Neutrophil (primary cell): ENCODE data around the gene ZSWIM3.
"Not testable (repeated sequence)": the region's sequence is repeated elsewhere in the genome, so short reads cannot be mapped to it uniquely, and the experiment has no call there.

Experiments
- H3K27ac ChIP-seq: fragments of 200-600 bp; sonication (generic); 2 replicates; pipeline ENCODE4 v1.5.1; 2016; ENCODE audit warnings: mild to moderate bottlenecking, moderate library complexity
- H3K27me3 ChIP-seq: fragments of 200-600 bp; sonication (generic); 2 replicates; pipeline ENCODE4 v1.6.0; 2016; ENCODE audit warnings: mild to moderate bottlenecking
- H3K36me3 ChIP-seq: fragments of 200-600 bp; sonication (generic); 2 replicates; pipeline ENCODE4 v1.5.1; 2017
- H3K4me1 ChIP-seq, 2 experiments: fragments of 200-600 bp in 1 of 2; sonication (generic) in 1 of 2; 1 replicate in 1 of 2; 2 replicates in 1 of 2; pipeline versions ENCODE4 v1.5.1 to v1.6.1; 2013 to 2016; ENCODE audit warnings: low read depth in 1 of 2, low read length in 1 of 2, mild to moderate bottlenecking in 1 of 2, moderate library complexity in 1 of 2; ENCODE audit not compliant: control insufficient read depth in 1 of 2, insufficient read depth in 1 of 2
- H3K4me3 ChIP-seq, 2 experiments: fragments of 200-600 bp in 1 of 2; sonication (generic) in 1 of 2; 1 replicate in 1 of 2; 2 replicates in 1 of 2; pipeline ENCODE4 v1.5.1; 2013 to 2016; ENCODE audit warnings: low read depth in 1 of 2, low read length in 1 of 2, mild to moderate bottlenecking in 1 of 2, moderate library complexity in 1 of 2
- H3K9me3 ChIP-seq: fragments of 200-600 bp; sonication (generic); 2 replicates; pipeline ENCODE4 v1.5.1; 2016
- TF ChIP-seq, protein P1 (sequence below): fragments of 200-600 bp; sonication (generic); IDR thresholded peaks from 2 replicates; pipeline ENCODE4 v1.5.1; 2016; ENCODE audit warnings: antibody characterized with exemption

Gene ZSWIM3

DNA sequence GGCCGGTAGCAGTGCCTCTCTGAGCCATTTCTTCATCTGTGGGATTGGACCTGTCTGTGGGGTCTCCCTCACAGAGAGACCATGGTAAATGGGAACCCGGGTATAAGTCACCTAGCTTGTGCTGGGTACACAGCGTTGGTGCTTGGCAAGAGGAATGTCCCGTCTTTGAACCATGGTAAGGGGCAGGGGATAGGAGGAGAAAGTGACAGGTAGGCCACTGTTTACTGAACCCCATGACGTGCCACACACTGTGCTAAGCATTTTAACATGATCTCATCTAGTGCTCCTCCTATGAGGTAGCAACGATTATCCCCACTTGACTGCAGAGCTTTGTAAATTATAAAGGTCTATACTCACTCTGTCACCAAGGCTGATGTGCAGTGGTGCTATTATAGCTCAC, 29.7 kb upstream of the ZSWIM3 start:
- Histone ChIP-seq H3K4me3 (no peak overlapping the region), H3K36me3 (no peaks in the 10 kb centered on the region), H3K4me1 (peaks cover 19 to 30% of the 10 kb centered on the region in 2 experiments), H3K9me3 (no peaks in the 10 kb centered on the region), H3K27me3 (peaks cover 30% of the 10 kb centered on the region), H3K27ac (no peak overlapping the region)
- TF ChIP-seq, protein P1, sequence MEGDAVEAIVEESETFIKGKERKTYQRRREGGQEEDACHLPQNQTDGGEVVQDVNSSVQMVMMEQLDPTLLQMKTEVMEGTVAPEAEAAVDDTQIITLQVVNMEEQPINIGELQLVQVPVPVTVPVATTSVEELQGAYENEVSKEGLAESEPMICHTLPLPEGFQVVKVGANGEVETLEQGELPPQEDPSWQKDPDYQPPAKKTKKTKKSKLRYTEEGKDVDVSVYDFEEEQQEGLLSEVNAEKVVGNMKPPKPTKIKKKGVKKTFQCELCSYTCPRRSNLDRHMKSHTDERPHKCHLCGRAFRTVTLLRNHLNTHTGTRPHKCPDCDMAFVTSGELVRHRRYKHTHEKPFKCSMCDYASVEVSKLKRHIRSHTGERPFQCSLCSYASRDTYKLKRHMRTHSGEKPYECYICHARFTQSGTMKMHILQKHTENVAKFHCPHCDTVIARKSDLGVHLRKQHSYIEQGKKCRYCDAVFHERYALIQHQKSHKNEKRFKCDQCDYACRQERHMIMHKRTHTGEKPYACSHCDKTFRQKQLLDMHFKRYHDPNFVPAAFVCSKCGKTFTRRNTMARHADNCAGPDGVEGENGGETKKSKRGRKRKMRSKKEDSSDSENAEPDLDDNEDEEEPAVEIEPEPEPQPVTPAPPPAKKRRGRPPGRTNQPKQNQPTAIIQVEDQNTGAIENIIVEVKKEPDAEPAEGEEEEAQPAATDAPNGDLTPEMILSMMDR: no peak

DNA sequence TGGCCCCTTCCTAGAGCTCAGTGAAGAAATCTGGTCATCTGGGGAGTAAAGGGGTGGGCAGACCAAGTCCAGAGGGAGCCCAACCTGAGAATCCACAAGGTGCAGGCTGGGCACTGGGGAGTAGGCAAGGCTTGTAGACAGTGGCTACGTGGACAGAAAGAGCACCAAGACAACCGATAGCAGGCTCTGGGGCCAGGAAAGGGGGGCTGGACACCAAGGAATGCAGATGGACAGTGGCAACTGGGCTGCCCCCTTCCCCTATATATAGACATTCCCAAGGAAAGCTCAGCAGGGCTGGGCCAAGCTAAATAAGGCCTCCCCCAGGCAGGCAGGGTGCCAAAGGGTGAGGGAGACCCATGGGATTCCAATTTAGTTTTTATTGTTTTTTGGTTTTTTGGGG, 28.8 kb upstream of the ZSWIM3 start:
- H3K27me3 ChIP-seq: peaks cover 21% of the 10 kb centered on the region
- H3K4me3 ChIP-seq: no peak overlapping the region
- TF ChIP-seq, protein P1: no peak
- H3K27ac ChIP-seq: no peak overlapping the region
- H3K4me1 ChIP-seq: peaks cover 26 to 33% of the 10 kb centered on the region in 2 experiments
- no peaks in the 10 kb centered on the region for H3K9me3 ChIP-seq
- H3K36me3 ChIP-seq: no peaks in the 10 kb centered on the region

DNA sequence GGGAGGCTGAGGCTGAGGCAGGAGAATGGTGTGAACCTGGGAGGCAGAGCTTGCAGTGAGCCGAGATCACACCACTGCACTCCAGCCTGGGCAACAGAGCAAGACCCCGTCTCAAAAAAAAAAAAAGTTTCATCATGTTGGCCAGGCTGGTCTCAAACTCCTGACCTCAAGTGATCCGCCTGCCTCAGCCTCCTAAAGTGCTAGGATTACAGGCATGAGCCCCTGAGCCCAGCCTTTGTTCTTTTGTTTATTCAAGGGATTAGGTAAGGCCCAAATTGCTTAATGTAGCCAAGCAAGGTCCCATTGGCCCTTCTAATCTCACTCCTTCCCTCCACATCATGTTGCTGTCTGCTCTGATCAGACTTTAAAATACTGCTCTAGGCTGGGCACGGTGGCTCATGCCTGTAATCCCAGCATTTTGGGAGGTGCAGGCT, 27.7 kb upstream of the ZSWIM3 start:
- not testable (repeated sequence) for H3K9me3 ChIP-seq, H3K36me3 ChIP-seq, H3K27ac ChIP-seq, H3K4me3 ChIP-seq
- peaks cover 10% of the 10 kb centered on the region for H3K27me3 ChIP-seq
- peaks cover 30 to 32% of the 10 kb centered on the region in 2 experiments for H3K4me1 ChIP-seq

DNA sequence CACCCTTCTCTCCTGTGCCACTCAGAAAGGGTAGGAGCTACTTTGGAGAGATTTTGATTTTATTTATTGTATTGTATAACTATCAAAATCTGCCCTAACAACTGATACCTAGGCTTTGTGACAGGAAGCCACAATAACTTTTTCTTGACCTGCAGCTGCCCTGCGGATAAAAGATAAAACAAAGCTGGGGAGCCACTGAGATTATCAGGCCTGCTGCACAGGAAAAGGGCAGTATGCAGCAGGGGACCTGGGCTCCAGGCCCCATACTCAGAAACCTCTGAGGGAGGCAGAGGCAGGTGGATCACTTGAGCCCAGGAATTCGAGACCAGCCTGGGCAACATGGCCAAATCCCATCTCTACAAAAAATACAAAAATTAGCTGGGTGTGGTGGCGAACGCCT, 24.8 kb upstream of the ZSWIM3 start:
- TF ChIP-seq, protein P1: no peak
- Histone ChIP-seq H3K9me3 (no peaks in the 10 kb centered on the region), H3K27ac (no peak overlapping the region), H3K27me3 (no peaks in the 10 kb centered on the region), H3K36me3 (no peaks in the 10 kb centered on the region), H3K4me3 (no peak overlapping the region), H3K4me1 (peaks cover 36 to 37% of the 10 kb centered on the region in 2 experiments)

DNA sequence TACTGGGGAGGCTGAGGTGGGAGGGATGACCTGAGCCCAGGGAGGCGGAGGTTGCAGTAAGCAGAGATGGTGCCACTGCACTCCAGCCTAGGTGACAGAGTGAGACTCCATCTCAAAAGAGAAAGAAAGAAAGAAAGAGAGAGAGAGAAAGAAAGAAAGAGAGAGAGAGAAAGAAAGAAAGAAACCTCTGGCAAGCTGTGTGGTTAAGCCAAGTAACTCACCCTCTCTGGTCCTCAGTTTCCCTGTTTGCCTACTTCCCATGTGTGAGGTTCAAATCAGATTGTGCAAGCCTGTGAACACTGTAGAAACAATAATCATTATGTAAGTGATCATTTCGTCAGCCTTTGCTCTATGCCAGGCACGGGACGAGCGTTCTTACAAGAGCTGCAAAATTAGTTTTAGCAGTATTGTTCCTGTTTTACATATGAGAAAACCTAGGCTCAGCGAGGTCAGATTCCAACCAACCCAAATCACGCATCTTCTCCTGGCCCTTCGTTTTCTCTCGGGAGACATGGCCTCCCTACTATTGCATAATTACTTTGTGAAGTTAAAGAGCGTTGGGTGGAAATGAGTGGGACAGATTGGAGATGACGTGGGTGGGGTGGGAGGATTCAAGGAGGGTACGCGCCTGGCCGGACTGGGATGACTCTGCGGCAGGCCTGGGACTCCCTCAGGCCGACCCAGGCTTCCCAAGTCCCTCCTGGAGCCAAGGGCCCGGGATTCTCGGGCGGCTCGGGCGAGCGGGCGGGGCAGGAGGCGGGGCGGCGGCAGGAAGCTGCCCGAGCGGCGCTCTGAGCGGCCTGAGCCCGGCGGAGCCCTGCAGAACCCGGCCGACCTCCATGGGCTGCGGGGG, 24.2 kb upstream of the ZSWIM3 start, which contains the start of gene SNX21:
TSS of gene SNX21 (plus strand) at position 770 of the 853 bp plus-strand sequence. CDS start 121 bp downstream, outside the sequence.
- Histone ChIP-seq H3K4me1 (peaks cover 36 to 37% of the 10 kb centered on the region in 2 experiments), H3K4me3 (peak within 1 kb of the TSS; percentile 84 to 90), H3K36me3 (peaks cover 1% of the 10 kb centered on the region), H3K9me3 (no peaks in the 10 kb centered on the region), H3K27me3 (no peaks in the 10 kb centered on the region), H3K27ac (peak within 1 kb of the TSS; percentile 77)
- TF ChIP-seq, protein P1: no peak
